Stimulated activated naive CD8-positive, alpha-beta T cell treated with anti-CD3 and anti-CD28 coated beads, Interleukin-15, Interleukin-2, amounts not matched to agents 100 ng/mL and 50 ng/mL, for 24 hours (primary cell): ENCODE measurements around the gene BMERB1.
"Not testable (repeated sequence)": the region's sequence is repeated elsewhere in the genome, so short reads cannot be mapped to it uniquely, and the experiment has no call there.

ENCODE experiments used
- H3K27ac Mint-ChIP-seq: one replicate; pipeline ENCODE4 v1.8.0; 2021; ENCODE audit warnings: mild to moderate bottlenecking, mixed read lengths
- H3K27me3 Mint-ChIP-seq: one replicate; pipeline ENCODE4 v1.8.0; 2021; ENCODE audit warnings: mixed read lengths
- H3K36me3 Mint-ChIP-seq: one replicate; pipeline ENCODE4 v1.8.0; 2021; ENCODE audit warnings: low read depth, mixed read lengths
- H3K4me1 Mint-ChIP-seq: one replicate; pipeline ENCODE4 v1.8.0; 2021; ENCODE audit warnings: low read depth, mixed read lengths
- H3K4me3 Mint-ChIP-seq: one replicate; pipeline ENCODE4 v1.8.0; 2021; ENCODE audit warnings: mild to moderate bottlenecking, mixed read lengths
- H3K9me3 Mint-ChIP-seq: one replicate; pipeline ENCODE4 v1.8.0; 2021; ENCODE audit warnings: mixed read lengths

BMERB1 gene

DNA sequence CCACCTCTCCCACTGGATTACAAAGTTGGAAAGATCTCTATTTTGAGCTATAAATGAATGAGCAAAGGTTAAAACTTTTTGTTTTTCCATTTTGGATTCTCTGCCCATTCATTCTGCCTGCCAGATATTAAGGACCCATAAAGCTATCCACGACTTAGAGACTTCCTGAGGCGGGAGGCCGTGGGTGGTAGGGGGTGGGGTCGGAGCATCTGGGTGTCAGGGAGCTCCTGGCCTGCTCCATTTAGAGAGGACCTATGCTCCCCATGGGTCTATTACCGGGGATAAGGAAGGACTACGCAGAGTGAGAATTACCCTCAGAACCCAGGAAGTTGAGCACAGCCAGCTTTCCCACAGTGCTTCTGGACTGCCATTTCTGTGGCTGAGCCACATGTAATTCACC lies 162.7 kb downstream of the BMERB1 start:
- no peak overlapping the region for H3K4me3 Mint-ChIP-seq
- H3K27ac Mint-ChIP-seq: peak overlapping the region; percentile 79
- H3K36me3 Mint-ChIP-seq: peaks cover 89% of the 10 kb centered on the region
- H3K27me3 Mint-ChIP-seq: no peaks in the 10 kb centered on the region
- H3K9me3 Mint-ChIP-seq: peaks cover 3% of the 10 kb centered on the region
- H3K4me1 Mint-ChIP-seq: peaks cover 75% of the 10 kb centered on the region

- Mint-ChIP-seq H3K27me3 (no peaks in the 10 kb centered on the region), H3K4me3 (no peak overlapping the region), H3K36me3 (peaks cover 93% of the 10 kb centered on the region), H3K27ac (peak overlapping the region; percentile 95), H3K9me3 (peaks cover 3% of the 10 kb centered on the region), H3K4me1 (peaks cover 66% of the 10 kb centered on the region)
Measured at GRCh38 chr16:15597822-15598647, 163.6 kb downstream of the BMERB1 start.

GRCh38 chr16:15598648-15599190 lies 164.3 kb downstream of the BMERB1 start:
- peak overlapping the region; percentile 95 for H3K27ac Mint-ChIP-seq
- no peaks in the 10 kb centered on the region for H3K27me3 Mint-ChIP-seq
- peaks cover 93% of the 10 kb centered on the region for H3K36me3 Mint-ChIP-seq
- peaks cover 3% of the 10 kb centered on the region for H3K9me3 Mint-ChIP-seq
- H3K4me1 Mint-ChIP-seq: peaks cover 59% of the 10 kb centered on the region
- peak overlapping the region; percentile 31 for H3K4me3 Mint-ChIP-seq

DNA sequence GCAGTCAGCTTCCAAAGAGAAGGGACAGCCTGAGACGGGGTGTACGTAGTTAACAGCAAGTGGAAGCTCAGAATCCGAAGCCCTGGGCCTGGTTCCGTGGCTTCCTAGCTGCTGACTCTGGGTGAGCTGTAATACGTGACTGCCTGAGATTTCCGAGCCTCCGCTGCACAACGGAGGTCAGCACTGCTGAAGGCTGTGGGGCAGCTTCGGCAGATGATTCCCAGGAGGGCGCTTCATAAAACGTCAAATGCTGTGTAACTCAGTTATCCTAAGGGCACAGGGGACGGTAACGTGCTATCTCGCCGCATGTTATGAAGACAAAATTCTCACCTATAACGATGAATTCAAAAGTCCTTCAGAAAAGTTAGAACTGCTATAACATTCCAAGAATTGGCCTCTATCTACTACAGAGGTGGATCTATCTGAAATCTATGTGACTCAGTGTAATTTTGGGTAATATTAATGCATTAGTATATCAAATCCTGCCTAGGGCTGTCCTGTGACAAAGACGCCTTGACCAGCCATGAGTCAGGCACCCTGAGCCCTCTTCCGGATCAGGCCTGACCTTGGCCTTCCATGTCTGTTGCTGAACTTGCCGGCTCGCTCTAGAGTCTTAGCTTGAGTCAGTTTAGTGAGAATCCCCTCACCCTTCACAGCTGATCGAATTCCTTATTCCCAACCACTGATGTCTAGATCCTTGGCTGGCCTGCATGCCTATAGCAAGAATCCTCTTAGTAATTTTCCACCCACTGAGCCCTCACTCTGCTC lies 165.1 kb downstream of the BMERB1 start:
- peaks cover 3% of the 10 kb centered on the region for H3K9me3 Mint-ChIP-seq
- peak overlapping the region; percentile 46 for H3K27ac Mint-ChIP-seq
- peaks cover 93% of the 10 kb centered on the region for H3K36me3 Mint-ChIP-seq
- peaks cover 52% of the 10 kb centered on the region for H3K4me1 Mint-ChIP-seq
- no peaks in the 10 kb centered on the region for H3K27me3 Mint-ChIP-seq
- no peak overlapping the region for H3K4me3 Mint-ChIP-seq

DNA sequence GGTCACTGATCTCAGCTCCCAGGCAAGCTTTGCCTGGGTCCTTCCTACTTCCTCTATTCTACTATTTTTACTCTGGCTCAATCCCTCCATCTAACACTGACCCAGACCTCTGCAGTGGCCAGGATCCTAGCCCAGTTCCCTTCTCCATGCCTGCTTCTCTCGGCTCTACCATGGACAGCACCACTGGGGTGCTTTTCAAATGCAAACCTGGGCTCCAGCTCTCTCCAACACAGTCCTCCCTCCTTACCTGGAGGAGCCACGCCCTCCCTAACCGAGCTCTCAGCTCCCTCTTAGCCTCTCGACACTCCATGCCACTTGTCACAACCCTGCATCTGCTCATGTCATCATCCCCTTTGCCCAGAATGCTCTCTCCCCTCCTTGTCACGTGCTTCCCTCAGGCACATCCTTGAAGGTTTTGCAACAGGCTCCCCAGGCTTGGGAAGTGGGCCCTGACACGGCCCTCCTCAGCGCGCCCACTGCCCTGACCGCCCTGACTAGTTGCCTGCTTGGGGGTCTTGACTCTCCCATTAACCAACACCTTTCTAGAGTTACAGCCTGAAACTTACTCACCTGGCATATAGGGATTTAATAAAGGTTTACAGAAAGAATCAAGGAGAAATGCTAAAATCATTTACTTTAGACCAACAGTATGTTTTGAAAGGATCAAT lies 167.0 kb downstream of the BMERB1 start:
- no peaks in the 10 kb centered on the region for H3K9me3 Mint-ChIP-seq
- no peaks in the 10 kb centered on the region for H3K27me3 Mint-ChIP-seq
- peaks cover 85% of the 10 kb centered on the region for H3K36me3 Mint-ChIP-seq
- H3K4me3 Mint-ChIP-seq: no peak overlapping the region
- H3K4me1 Mint-ChIP-seq: peaks cover 37% of the 10 kb centered on the region
- H3K27ac Mint-ChIP-seq: no peak overlapping the region

DNA sequence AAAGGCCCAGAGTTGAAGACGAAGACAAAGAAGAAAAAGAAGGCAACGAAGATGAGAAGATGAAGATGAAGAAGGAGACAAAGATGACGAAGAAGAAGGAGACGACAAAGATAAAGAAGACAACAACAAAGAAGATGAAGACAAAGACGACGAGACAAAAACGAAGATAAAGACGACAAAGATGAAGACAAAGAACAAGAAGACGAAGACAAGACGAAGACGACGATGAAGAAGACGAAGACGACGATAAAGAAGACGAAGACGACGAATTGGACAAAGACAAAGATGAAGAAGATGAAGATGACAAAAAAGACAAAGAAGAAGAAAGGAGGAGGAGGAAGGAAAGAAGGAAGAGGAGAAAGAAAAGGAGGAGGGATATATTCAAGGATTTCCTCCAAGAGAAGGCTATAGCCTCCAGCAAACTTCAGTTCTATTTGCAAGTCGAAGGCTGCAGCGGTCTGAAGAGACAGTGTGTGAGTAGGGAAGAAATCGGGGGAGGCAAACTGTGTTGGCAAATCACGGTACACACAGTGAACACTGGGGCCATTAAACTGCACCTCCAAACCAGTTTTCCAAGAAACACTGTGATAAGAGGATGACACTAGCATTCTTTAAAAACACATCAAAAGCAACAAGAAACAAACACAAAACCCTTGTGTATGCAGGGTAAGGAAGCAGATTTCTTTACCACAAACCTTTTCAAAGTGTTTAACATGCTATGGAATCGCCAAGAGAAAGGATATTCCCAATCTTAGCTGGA lies 168.1 kb downstream of the BMERB1 start:
- Mint-ChIP-seq H3K9me3 (no peaks in the 10 kb centered on the region), H3K4me1 (peaks cover 26% of the 10 kb centered on the region), H3K36me3 (peaks cover 82% of the 10 kb centered on the region), H3K4me3 (no peak overlapping the region), H3K27me3 (no peaks in the 10 kb centered on the region), H3K27ac (peak overlapping the region; percentile 4)

DNA sequence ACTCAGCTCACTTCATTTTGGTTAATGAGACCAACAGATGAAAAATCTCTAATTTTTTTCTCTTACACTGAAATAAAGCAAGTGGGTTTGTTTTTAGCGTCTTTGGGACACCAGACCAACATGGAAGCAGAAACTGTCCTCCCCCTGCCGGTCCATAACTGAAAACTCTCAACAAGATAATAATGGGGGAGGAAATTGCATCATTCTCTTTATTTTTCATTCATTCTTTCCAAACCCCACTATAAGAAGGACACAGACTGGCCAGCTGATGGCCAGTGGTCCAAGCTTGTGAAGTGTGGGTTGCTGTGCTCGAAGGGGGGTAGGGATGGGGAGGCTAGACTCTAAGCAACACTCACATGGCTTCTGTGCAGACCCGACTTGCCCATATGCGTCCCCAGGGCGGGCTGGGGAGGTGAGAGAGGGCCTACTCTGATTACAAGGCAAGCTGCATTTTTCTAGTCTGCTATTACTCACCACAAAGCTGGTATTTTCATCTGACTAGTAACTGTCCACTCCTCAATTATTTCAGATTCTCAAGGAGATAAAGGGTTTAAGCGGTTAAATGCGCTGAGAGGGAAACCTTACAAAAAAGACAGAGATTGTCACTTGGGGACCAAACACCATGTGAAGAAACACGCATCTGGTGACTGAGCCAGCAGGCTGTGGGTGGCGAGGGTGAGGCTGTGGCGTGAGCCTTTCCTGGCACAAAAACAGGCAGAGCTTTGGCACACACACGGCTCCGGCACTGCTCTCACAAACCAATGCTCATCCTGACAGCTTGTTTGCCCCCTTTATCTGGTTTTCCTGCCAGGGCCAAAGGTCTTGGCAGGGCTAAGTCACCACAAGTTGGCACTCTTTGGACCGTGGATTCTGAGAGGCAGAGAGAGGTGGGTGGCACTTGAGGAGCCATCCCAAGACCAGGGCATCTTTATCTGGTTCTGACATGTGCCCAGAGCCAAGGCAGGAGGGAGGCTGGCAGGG lies 170.4 kb downstream of the BMERB1 start:
- Mint-ChIP-seq H3K4me1 (peaks cover 5% of the 10 kb centered on the region), H3K9me3 (no peaks in the 10 kb centered on the region), H3K27ac (peak overlapping the region; percentile 18), H3K27me3 (no peaks in the 10 kb centered on the region), H3K36me3 (peaks cover 83% of the 10 kb centered on the region), H3K4me3 (no peak overlapping the region)

GRCh38 chr16:15605839-15606517 lies 171.6 kb downstream of the BMERB1 start:
- Mint-ChIP-seq H3K27ac (peak overlapping the region; percentile 79), H3K36me3 (peaks cover 83% of the 10 kb centered on the region), H3K9me3 (no peaks in the 10 kb centered on the region), H3K4me3 (no peak overlapping the region), H3K4me1 (peaks cover 8% of the 10 kb centered on the region), H3K27me3 (no peaks in the 10 kb centered on the region)

GRCh38 chr16:15606518-15607220 lies 172.3 kb downstream of the BMERB1 start:
- peak overlapping the region; percentile 79 for H3K27ac Mint-ChIP-seq
- H3K4me3 Mint-ChIP-seq: no peak overlapping the region
- no peaks in the 10 kb centered on the region for H3K9me3 Mint-ChIP-seq
- H3K36me3 Mint-ChIP-seq: peaks cover 78% of the 10 kb centered on the region
- no peaks in the 10 kb centered on the region for H3K27me3 Mint-ChIP-seq
- peaks cover 8% of the 10 kb centered on the region for H3K4me1 Mint-ChIP-seq

DNA sequence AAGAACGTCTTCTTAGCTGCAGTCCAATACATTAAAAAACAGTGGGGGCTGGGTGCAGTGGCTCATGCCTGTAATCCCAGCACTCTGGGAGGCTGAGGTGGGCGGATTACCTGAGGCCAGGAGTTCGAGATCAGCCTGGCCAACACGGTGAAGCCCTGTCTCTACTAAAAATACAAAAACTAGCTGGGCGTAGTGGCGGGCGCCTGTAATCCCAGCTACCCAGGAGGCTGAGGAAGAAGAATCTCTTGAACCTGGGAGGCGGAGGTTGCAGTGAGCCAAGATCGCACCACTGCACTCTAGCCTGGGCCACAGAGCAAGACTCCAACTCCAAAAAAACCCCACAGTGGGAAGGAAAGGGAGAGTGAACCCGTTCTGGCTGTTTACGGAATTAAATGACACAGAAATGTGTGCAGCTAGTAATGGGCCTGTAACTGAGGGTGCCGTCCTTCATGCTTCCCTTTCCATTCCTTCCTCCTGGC lies 172.9 kb downstream of the BMERB1 start:
- not testable (repeated sequence) for H3K27me3 Mint-ChIP-seq, H3K4me3 Mint-ChIP-seq, H3K9me3 Mint-ChIP-seq, H3K4me1 Mint-ChIP-seq
- peak overlapping the region; percentile 79 for H3K27ac Mint-ChIP-seq
- H3K36me3 Mint-ChIP-seq: peaks cover 76% of the 10 kb centered on the region

- H3K4me3 Mint-ChIP-seq: no peak overlapping the region
- H3K36me3 Mint-ChIP-seq: peaks cover 77% of the 10 kb centered on the region
- H3K27me3 Mint-ChIP-seq: no peaks in the 10 kb centered on the region
- no peaks in the 10 kb centered on the region for H3K9me3 Mint-ChIP-seq
- H3K4me1 Mint-ChIP-seq: peaks cover 8% of the 10 kb centered on the region
- no peak overlapping the region for H3K27ac Mint-ChIP-seq
Measured at GRCh38 chr16:15607700-15608396, 173.5 kb downstream of the BMERB1 start.
